Esophagus muscularis mucosa (tissue), 4 donors: ENCODE results near the gene RSL1D1. TPM values are rescaled to one million over a fixed set of nuclear protein-coding genes. Genes with fewer than 3 reads are reported as not detected.

Experiments
- DNase-seq: peaks from one replicate; pipeline ENCODE4 v3.0.0-alpha.2; 2017; ENCODE audit errors: extremely low spot score
- H3K27ac ChIP-seq, 4 donors: fragments of 200-600 bp; sonication (generic); replicated peaks in 1 of 4; 1 replicate in 3 of 4; 2 replicates in 1 of 4; pipeline ENCODE4 v1.5.1; 2016 to 2019; ENCODE audit warnings: mild to moderate bottlenecking in 1 of 4
- H3K27me3 ChIP-seq, 4 donors: fragments of 200-600 bp; sonication (generic); one replicate each; pipeline versions ENCODE4 v1.5.1 to v1.6.0; 2016 to 2019
- H3K36me3 ChIP-seq, 4 donors: fragments of 200-600 bp; sonication (generic); one replicate each; pipeline ENCODE4 v1.5.1; 2016 to 2019
- H3K4me1 ChIP-seq, 4 donors: fragments of 200-600 bp; sonication (generic); one replicate each; pipeline ENCODE4 v1.5.1; 2016 to 2019
- H3K4me3 ChIP-seq, 4 donors: fragments of 200-600 bp; sonication (generic); 1 replicate in 2 of 4; 2 replicates in 2 of 4; pipeline ENCODE4 v1.5.1; 2016 to 2019; ENCODE audit warnings: mild to moderate bottlenecking in 4 of 4, moderate library complexity in 1 of 4
- H3K9me3 ChIP-seq, 4 donors: fragments of 200-600 bp; sonication (generic); 1 replicate in 3 of 4; 2 replicates in 1 of 4; pipeline ENCODE4 v1.5.1; 2016 to 2019
- EP300 ChIP-seq: sonication (generic); formaldehyde crosslinking; IDR thresholded peaks from one replicate; pipeline ENCODE4 v1.6.1; 2017; ENCODE audit warnings: antibody characterized with exemption
- POLR2A ChIP-seq: fragments of 450-650 bp; IDR thresholded peaks from one replicate; pipeline ENCODE4 v1.6.1; 2017; ENCODE audit warnings: antibody characterized with exemption, moderate library complexity, mild to moderate bottlenecking, low read depth
- POLR2AphosphoS5 ChIP-seq, 2 donors: sonication (generic); formaldehyde crosslinking; IDR thresholded peaks; one replicate each; pipeline ENCODE4 v1.6.1; 2017; ENCODE audit warnings: antibody characterized with exemption in 2 of 2
- WGBS: methylation state at CpG from one replicate; pipeline ENCODE4 v1.1.5; 2018; 5-methylcytosine and 5-hydroxymethylcytosine counted together
- intact Hi-C: fragments of 100-400 bp; cut with DNase I; formaldehyde crosslinking; loops from one replicate; pipeline ENCODE4 v1.15.1; 2023
- total RNA-seq, 4 donors: library from RNA; depleted of rRNA; stranded (reverse); fragments of >200 nt; gene quantifications; one replicate each; pipeline versions ENCODE4 v1.1.0 to v1.2.1, GENCODE V29; 2016
- TF ChIP-seq, protein P1 (sequence below), 3 experiments: fragments of 200-600 bp in 2 of 3; fragments of 450-650 bp in 1 of 3; sonication (generic) in 2 of 3; IDR thresholded peaks; one replicate each; pipeline ENCODE4 v1.5.1; 2017 to 2019; ENCODE audit warnings: antibody characterized with exemption in 3 of 3, mild to moderate bottlenecking in 2 of 3, moderate library complexity in 1 of 3

The RSL1D1 gene
- total RNA-seq, 4 donors from 2014 or later, result 73.9 to 125 (median 97.1) TPM

DNA sequence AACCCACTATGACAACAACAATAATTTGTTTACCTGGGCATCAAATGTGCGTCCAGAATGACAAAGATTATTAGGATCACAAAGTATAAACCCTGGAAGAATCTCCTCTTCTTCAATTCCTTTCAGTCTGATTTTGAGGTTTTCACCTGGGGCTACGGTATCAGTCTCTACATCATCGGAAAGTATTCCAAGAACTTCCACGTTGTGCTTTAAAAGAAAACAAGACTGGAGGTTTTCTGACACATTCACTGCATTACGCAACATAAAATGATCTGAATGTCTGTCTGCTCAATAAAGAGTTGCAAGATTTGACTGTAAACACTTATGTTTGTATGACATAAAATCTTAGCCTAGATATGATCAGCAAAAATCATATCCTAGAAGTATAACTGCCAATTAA, 26.0 kb upstream of the RSL1D1 start:
- WGBS, result 85% methylated on average over 5 of the region's 5 CpGs
- H3K27ac ChIP-seq, result no peak overlapping the region
- DNase-seq, result no peak
- no peak for TF ChIP-seq EP300
- no peak for TF ChIP-seq POLR2AphosphoS5 (IDR thresholded peaks at IDR 0.05)
- TF ChIP-seq POLR2A, result no peak
- TF ChIP-seq, protein P1, sequence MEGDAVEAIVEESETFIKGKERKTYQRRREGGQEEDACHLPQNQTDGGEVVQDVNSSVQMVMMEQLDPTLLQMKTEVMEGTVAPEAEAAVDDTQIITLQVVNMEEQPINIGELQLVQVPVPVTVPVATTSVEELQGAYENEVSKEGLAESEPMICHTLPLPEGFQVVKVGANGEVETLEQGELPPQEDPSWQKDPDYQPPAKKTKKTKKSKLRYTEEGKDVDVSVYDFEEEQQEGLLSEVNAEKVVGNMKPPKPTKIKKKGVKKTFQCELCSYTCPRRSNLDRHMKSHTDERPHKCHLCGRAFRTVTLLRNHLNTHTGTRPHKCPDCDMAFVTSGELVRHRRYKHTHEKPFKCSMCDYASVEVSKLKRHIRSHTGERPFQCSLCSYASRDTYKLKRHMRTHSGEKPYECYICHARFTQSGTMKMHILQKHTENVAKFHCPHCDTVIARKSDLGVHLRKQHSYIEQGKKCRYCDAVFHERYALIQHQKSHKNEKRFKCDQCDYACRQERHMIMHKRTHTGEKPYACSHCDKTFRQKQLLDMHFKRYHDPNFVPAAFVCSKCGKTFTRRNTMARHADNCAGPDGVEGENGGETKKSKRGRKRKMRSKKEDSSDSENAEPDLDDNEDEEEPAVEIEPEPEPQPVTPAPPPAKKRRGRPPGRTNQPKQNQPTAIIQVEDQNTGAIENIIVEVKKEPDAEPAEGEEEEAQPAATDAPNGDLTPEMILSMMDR (IDR thresholded peaks at IDR 0.05), result no peak
- peaks cover 42 to 98% (median 82%) of the 10 kb centered on the region in 4 donors for H3K36me3 ChIP-seq
- no peaks in the 10 kb centered on the region for H3K27me3 ChIP-seq
- no peaks in the 10 kb centered on the region for H3K9me3 ChIP-seq
- H3K4me1 ChIP-seq, result peaks cover 0 to 5% (median 0%) of the 10 kb centered on the region in 4 donors
- H3K4me3 ChIP-seq, result no peak overlapping the region
- intact Hi-C loops, result no loop called here

DNA sequence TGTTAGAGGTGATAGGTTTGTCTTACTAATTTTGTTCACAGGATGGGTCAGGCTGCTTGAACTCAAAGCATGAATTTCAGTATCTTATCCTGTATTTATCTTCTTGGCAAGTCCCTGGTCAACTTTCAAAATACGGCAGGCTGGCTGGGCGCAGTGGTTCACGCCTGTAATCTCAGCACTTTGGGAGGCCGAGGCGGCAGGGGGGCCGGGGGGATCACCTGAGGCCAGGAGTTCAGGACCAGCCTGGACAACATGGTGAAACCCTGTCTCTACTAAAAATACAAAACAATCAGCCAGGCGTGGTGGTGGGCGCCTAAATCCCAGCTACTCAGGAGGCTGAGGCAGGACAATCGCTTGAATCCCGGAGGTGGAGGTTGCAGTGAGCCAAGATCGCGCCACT, 25.0 kb upstream of the RSL1D1 start:
- H3K27me3 ChIP-seq, result no peaks in the 10 kb centered on the region
- peaks cover 41 to 96% (median 76%) of the 10 kb centered on the region in 4 donors for H3K36me3 ChIP-seq
- WGBS, result 89% methylated on average over 12 of the region's 12 CpGs
- DNase-seq, result no peak
- no peak for TF ChIP-seq POLR2AphosphoS5 (IDR thresholded peaks at IDR 0.05)
- TF ChIP-seq, protein P1 (IDR thresholded peaks at IDR 0.05), result no peak
- no peak for TF ChIP-seq POLR2A
- no peak for TF ChIP-seq EP300
- no peaks in the 10 kb centered on the region for H3K9me3 ChIP-seq
- intact Hi-C loops, result no loop called here
- no peak overlapping the region for H3K4me3 ChIP-seq
- no peak overlapping the region for H3K27ac ChIP-seq
- H3K4me1 ChIP-seq, result peaks cover 3 to 6% (median 4%) of the 10 kb centered on the region in 4 donors

DNA sequence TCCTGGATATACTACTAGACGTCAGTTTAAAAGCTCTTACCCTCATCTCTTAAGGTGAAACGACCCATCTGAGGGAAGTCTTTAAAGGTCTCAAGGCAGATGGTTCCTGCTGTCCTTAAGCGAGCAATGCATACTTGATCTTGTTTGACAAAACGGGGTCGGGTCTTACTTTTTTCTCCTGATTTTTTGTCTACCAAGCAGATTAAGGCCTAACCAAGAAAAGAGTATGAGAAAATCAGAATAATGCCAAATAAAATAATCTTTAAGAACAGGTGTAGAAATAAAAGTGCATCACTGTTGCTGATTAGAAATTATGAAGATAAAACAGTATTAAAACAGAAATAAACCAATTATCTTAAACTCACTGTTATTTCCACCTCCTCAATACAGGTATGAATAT, 24.4 kb upstream of the RSL1D1 start:
- WGBS, result 85% methylated on average over 5 of the region's 5 CpGs
- H3K36me3 ChIP-seq, result peaks cover 41 to 92% (median 72%) of the 10 kb centered on the region in 4 donors
- intact Hi-C loops, result no loop called here
- H3K27ac ChIP-seq, result no peak overlapping the region
- no peak for TF ChIP-seq POLR2A
- TF ChIP-seq, protein P1 (IDR thresholded peaks at IDR 0.05), result no peak
- no peak for TF ChIP-seq EP300
- no peak for TF ChIP-seq POLR2AphosphoS5 (IDR thresholded peaks at IDR 0.05)
- H3K4me3 ChIP-seq, result no peak overlapping the region
- peaks cover 8 to 12% (median 10%) of the 10 kb centered on the region in 4 donors for H3K4me1 ChIP-seq
- H3K27me3 ChIP-seq, result no peaks in the 10 kb centered on the region
- no peak for DNase-seq
- no peaks in the 10 kb centered on the region for H3K9me3 ChIP-seq

DNA sequence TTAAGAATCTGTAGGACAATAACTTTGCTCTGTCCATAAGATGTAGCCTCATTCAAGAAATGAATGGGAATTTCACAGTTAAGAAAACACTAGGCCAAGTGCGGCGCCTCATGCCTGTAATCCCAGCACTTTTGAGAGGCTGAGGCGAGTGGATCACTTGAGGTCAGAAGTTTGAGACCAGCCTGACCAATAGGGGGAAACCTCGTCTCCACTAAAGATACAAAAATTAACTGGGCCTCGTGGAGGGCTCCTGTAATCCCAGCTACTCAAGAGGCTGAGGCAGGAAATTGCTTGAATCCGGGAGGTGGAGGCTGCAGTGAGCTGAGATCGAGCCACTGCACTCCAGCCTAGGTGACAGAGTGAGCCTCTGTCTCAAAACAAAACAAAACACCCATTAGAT, 19.9 kb upstream of the RSL1D1 start:
- H3K9me3 ChIP-seq, result no peaks in the 10 kb centered on the region
- H3K4me3 ChIP-seq, result no peak overlapping the region
- peaks cover 14 to 26% (median 22%) of the 10 kb centered on the region in 4 donors for H3K4me1 ChIP-seq
- DNase-seq, result no peak
- no peak for TF ChIP-seq POLR2AphosphoS5 (IDR thresholded peaks at IDR 0.05)
- TF ChIP-seq, protein P1 (IDR thresholded peaks at IDR 0.05), result peak in 1 of 3 experiments; percentile 17
- peak overlapping the region in 1 of 4 donors; percentile 9 for H3K27ac ChIP-seq
- 46% methylated on average over 7 of the region's 7 CpGs for WGBS
- peaks cover 28 to 62% (median 51%) of the 10 kb centered on the region in 4 donors for H3K36me3 ChIP-seq
- no peaks in the 10 kb centered on the region for H3K27me3 ChIP-seq
- intact Hi-C loops, result no loop called here

DNA sequence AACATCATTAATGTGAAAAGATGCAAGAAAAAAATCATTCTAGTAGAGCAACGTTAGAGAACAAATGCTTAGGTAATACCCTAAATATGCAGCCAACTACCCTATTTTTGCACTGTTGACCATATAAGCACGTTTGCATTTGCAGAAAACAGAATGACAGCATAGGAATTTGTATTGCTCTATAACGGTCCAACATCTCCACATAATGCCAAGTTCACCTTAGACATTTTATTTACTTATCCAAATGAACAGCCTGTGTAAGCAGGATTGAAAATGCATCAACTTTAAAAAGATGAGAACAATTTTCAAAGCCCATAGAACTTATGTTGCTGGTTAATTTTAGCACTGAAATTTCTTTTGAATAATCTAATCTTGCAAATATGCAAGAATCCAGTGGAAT, 19.1 kb upstream of the RSL1D1 start:
- H3K27ac ChIP-seq, result no peak overlapping the region

More for the DNA sequence above, 19.1 kb upstream of the RSL1D1 start:
- intact Hi-C loops, result no loop called here
- Histone ChIP-seq H3K27me3 (no peaks in the 10 kb centered on the region), H3K4me1 (peaks cover 14 to 26% (median 22%) of the 10 kb centered on the region in 4 donors), H3K36me3 (peaks cover 23 to 54% (median 43%) of the 10 kb centered on the region in 4 donors), H3K4me3 (no peak overlapping the region), H3K9me3 (no peaks in the 10 kb centered on the region)
- no peak for DNase-seq
- 42% methylated on average over 3 of the region's 3 CpGs for WGBS
- TF ChIP-seq POLR2AphosphoS5 (IDR thresholded peaks at IDR 0.05) (no peak), POLR2A (no peak), EP300 (no peak)
- TF ChIP-seq, protein P1 (IDR thresholded peaks at IDR 0.05), result no peak
